ENCODE data around the gene FOXN3.

DNA sequence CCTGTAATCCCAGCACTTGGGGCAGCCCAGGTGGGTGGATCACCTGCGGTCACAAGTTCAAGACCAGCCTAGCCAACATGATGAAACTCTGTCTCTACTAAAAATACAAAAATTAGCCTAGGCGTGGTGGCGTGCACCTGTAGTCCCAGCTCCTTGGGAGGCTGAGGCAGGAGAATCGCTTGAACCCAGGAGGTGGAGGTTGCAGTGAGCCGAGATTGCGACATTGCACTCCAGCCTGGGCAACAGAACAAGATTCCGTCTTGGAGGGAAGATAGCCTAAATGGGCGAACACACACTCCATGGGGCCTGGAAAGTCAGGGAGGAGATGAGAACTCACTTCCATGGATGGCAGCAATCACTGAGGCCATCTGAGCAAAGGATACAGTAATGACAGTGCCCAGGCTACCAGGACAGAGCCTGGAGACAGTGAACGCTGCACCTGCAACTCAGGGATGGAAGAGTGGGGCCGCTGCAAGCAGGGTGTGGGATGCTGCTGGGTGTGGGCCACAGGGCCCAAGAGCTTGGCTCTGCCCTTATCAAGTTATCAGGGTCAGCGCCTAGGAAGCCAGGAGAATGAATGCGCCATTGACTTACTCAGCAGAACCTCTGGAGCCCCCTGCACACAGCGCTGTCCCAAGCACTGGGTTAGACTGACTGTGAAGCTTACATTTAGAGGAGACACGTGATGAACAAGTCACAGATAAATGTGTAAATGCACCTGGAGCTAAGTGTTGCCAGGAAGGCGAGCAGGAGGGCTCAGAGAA is 28.9 kb downstream of the FOXN3 start:
- TF ChIP-seq EP300 (conservative IDR thresholded peaks at IDR 0.05; ENCODE audit: poor library complexity, severe bottlenecking) (no peak), REST (IDR thresholded peaks at IDR 0.05; ENCODE audit: borderline replicate concordance) (no peak), EZH2 (IDR thresholded peaks at IDR 0.05; ENCODE audit: borderline replicate concordance, insufficient read depth, low read length, poor library complexity, severe bottlenecking) (no peak), RAD21 (conservative IDR thresholded peaks at IDR 0.05) (no peak), POLR2AphosphoS5 (IDR thresholded peaks at IDR 0.05) (no peak), TAF1 (IDR thresholded peaks at IDR 0.05; ENCODE audit: low read depth) (no peak)
- TF ChIP-seq, protein P1, sequence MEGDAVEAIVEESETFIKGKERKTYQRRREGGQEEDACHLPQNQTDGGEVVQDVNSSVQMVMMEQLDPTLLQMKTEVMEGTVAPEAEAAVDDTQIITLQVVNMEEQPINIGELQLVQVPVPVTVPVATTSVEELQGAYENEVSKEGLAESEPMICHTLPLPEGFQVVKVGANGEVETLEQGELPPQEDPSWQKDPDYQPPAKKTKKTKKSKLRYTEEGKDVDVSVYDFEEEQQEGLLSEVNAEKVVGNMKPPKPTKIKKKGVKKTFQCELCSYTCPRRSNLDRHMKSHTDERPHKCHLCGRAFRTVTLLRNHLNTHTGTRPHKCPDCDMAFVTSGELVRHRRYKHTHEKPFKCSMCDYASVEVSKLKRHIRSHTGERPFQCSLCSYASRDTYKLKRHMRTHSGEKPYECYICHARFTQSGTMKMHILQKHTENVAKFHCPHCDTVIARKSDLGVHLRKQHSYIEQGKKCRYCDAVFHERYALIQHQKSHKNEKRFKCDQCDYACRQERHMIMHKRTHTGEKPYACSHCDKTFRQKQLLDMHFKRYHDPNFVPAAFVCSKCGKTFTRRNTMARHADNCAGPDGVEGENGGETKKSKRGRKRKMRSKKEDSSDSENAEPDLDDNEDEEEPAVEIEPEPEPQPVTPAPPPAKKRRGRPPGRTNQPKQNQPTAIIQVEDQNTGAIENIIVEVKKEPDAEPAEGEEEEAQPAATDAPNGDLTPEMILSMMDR (IDR thresholded peaks at IDR 0.05; ENCODE audit: poor library complexity, severe bottlenecking): no peak

All from neural cell (in vitro differentiated cells).